ENCODE data around the gene RHOT1.
"Not testable (repeated sequence)": the region's sequence is repeated elsewhere in the genome, so short reads cannot be mapped to it uniquely, and the experiment has no call there.

The RHOT1 gene

DNA sequence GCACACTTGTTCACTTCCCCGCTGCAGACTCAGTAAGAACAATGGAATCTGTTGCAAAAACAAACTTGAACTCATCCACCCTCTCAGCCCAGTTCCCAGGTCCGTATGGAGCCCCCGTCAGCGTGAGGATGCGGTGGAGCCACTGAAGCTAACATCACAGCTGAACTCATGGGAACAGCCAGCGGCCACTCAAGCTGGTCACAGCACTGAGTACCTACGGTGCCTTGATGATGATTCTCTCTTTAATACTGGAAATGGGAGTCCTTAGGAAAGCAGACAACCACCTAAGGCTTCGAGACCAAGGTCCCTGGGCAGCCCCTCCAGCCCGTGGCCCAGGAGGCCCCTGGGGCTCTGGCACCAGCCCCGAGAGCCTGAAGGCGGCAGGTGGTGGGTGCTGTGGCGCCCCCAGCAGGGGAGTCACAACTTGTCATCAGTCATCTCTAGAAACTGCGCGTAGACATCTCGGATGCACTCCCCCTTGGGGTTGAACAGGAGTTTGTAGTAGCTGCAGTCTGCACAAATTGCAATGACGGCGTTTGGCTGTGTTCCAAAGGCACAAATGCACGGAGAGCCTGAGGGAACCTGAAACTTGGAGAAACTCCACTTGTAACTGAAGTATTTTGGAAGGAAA lies 31.0 kb upstream of the RHOT1 start:
- no peaks in the 10 kb centered on the region for H3K9me3 ChIP-seq (ENCODE audit: control insufficient read depth, insufficient read depth, low read length)
- no peak overlapping the region for H3K9ac ChIP-seq (ENCODE audit: low read depth, low read length)
- H3K4me3 ChIP-seq (ENCODE audit: low read depth, low read length) = no peak overlapping the region
- H3K4me1 ChIP-seq (ENCODE audit: control insufficient read depth, insufficient read depth, low read length) = peaks cover 6% of the 10 kb centered on the region
- H3K36me3 ChIP-seq (ENCODE audit: control insufficient read depth, insufficient read depth, low read length) = no peaks in the 10 kb centered on the region
- H3K27me3 ChIP-seq (ENCODE audit: control insufficient read depth, insufficient read depth, low read length) = no peaks in the 10 kb centered on the region

DNA sequence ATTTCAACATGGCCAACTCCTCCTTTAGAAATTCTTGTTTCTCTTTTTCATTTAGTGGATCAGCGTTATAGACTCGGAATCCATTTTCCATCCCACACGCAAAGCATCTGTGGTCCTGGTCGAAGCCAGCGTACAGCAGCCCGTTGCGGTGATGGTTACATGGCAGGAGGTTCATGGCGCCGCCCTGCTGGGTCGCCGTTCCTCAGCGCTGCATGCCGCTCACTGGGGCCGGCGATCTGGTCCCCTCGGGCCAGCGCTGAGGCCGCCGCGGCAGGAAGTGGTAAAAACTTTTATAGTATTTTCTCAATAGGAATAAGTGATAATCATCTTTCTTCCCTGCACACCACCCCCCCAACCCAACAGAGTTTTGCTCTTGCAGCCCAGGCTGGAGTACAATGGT lies 29.9 kb upstream of the RHOT1 start:
- H3K27me3 ChIP-seq (ENCODE audit: control insufficient read depth, insufficient read depth, low read length) = no peaks in the 10 kb centered on the region
- H3K4me1 ChIP-seq (ENCODE audit: control insufficient read depth, insufficient read depth, low read length) = peaks cover 6% of the 10 kb centered on the region
- no peaks in the 10 kb centered on the region for H3K36me3 ChIP-seq (ENCODE audit: control insufficient read depth, insufficient read depth, low read length)
- H3K4me3 ChIP-seq (ENCODE audit: low read depth, low read length) = no peak overlapping the region
- no peaks in the 10 kb centered on the region for H3K9me3 ChIP-seq (ENCODE audit: control insufficient read depth, insufficient read depth, low read length)
- H3K9ac ChIP-seq (ENCODE audit: low read depth, low read length) = no peak overlapping the region

DNA sequence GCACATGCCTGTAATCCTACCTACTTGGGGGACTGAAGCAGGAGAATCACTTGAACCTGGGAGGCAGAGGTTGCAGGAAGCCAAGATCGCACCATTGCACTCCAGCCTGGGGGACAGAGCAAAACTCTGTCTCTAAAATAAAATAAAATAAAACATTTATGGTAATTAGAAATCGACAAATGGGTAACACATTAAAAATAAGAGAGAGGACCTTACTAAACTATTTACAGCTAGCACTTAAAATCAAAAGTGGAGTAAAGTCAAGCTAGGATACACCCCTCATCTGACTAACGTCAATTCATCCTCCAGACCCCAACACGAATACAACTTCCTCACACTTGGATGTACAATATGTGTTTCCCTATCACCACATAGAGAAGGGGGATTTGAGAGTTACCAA lies 27.8 kb upstream of the RHOT1 start:
- H3K9me3 ChIP-seq (ENCODE audit: control insufficient read depth, insufficient read depth, low read length) = no peaks in the 10 kb centered on the region
- H3K36me3 ChIP-seq (ENCODE audit: control insufficient read depth, insufficient read depth, low read length) = no peaks in the 10 kb centered on the region
- H3K4me3 ChIP-seq (ENCODE audit: low read depth, low read length) = no peak overlapping the region
- H3K9ac ChIP-seq (ENCODE audit: low read depth, low read length) = no peak overlapping the region
- no peaks in the 10 kb centered on the region for H3K27me3 ChIP-seq (ENCODE audit: control insufficient read depth, insufficient read depth, low read length)
- H3K4me1 ChIP-seq (ENCODE audit: control insufficient read depth, insufficient read depth, low read length) = peaks cover 6% of the 10 kb centered on the region

DNA sequence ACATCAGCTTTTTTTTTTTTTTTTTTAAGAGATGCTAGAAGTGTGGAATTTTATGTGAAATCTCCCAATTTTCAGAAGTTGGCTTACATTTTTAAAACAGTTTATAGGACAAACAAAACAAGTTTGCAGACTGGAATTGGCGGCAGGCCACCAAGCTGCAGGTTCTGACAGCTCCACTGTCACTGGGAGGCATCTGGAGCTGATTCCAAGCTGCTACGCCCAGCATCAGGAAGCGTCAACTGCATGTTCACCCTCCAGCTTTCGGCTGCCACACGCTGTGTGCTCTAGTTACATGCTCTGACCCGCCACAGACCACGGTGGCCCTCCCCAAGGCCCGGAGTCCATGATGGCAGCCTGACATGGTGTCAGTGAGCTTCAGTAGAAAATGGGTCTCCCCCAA lies 26.8 kb upstream of the RHOT1 start:
- H3K36me3 ChIP-seq (ENCODE audit: control insufficient read depth, insufficient read depth, low read length); H3K9me3 ChIP-seq (ENCODE audit: control insufficient read depth, insufficient read depth, low read length); H3K4me1 ChIP-seq (ENCODE audit: control insufficient read depth, insufficient read depth, low read length); H3K9ac ChIP-seq (ENCODE audit: low read depth, low read length); H3K27me3 ChIP-seq (ENCODE audit: control insufficient read depth, insufficient read depth, low read length); H3K4me3 ChIP-seq (ENCODE audit: low read depth, low read length): not testable (repeated sequence)

DNA sequence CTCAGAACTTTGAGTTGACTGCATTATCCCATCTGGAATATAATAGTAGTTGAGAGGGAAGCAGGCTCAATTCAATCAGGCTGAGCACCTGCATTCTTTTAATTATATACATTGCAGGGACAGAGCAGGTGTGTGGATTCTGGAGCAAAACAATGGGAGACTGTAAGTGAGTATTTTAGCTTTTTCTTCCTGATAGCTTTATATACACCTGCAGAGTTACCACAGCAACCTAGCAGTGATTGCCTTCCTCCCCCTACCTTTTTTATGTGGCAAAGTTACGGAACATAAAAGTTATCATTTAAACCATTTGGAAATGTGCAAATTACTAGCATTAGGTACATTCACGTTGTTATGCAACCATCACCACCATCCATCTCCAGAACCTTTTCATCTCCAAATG lies 25.4 kb upstream of the RHOT1 start:
- no peak overlapping the region for H3K4me3 ChIP-seq (ENCODE audit: low read depth, low read length)
- no peaks in the 10 kb centered on the region for H3K9me3 ChIP-seq (ENCODE audit: control insufficient read depth, insufficient read depth, low read length)
- no peaks in the 10 kb centered on the region for H3K27me3 ChIP-seq (ENCODE audit: control insufficient read depth, insufficient read depth, low read length)
- H3K36me3 ChIP-seq (ENCODE audit: control insufficient read depth, insufficient read depth, low read length) = no peaks in the 10 kb centered on the region
- H3K9ac ChIP-seq (ENCODE audit: low read depth, low read length) = no peak overlapping the region
- H3K4me1 ChIP-seq (ENCODE audit: control insufficient read depth, insufficient read depth, low read length) = peaks cover 2% of the 10 kb centered on the region

DNA sequence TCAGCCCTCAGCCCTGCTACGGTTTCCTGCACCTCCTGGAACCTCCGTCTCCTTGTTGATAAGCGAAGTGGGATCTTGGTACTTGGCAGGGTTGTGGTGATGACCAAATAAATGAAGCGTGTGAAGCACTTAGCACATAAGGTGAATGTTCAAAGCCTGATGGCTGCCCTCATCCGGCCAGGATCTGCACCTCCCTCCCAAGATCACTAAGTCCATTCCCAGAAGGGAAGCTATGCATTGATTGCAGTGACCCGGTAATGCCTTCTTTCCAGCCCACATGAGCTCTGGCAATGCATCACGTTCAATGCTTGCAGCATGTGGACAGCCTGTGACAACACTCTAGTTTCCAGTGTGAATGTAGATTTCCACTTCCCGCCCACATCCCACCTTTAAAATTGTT lies 24.9 kb upstream of the RHOT1 start:
- H3K36me3 ChIP-seq (ENCODE audit: control insufficient read depth, insufficient read depth, low read length) = no peaks in the 10 kb centered on the region
- H3K27me3 ChIP-seq (ENCODE audit: control insufficient read depth, insufficient read depth, low read length) = no peaks in the 10 kb centered on the region
- no peaks in the 10 kb centered on the region for H3K4me1 ChIP-seq (ENCODE audit: control insufficient read depth, insufficient read depth, low read length)
- no peak overlapping the region for H3K4me3 ChIP-seq (ENCODE audit: low read depth, low read length)
- H3K9ac ChIP-seq (ENCODE audit: low read depth, low read length) = no peak overlapping the region
- no peaks in the 10 kb centered on the region for H3K9me3 ChIP-seq (ENCODE audit: control insufficient read depth, insufficient read depth, low read length)

DNA sequence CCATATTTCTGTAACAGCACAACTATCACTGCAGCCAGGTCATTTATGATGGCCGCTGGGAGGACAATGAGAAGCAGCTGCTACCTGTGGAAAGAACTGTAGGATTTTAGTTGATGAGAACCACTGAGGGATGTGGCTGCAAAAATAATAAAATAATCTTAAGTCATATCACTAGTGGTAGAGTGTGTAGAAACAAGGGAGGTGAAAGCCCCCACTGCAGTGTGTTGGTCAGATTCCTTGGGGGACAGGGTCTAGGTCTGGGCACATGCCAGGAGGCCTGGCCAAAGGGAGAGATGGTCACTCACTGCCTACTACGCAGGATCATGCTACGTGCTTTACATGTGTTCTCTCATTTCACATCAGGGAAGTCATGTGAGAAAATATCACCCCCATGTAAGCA lies 24.2 kb upstream of the RHOT1 start:
- not testable (repeated sequence) for H3K4me1 ChIP-seq (ENCODE audit: control insufficient read depth, insufficient read depth, low read length); H3K9me3 ChIP-seq (ENCODE audit: control insufficient read depth, insufficient read depth, low read length); H3K27me3 ChIP-seq (ENCODE audit: control insufficient read depth, insufficient read depth, low read length); H3K4me3 ChIP-seq (ENCODE audit: low read depth, low read length); H3K36me3 ChIP-seq (ENCODE audit: control insufficient read depth, insufficient read depth, low read length); H3K9ac ChIP-seq (ENCODE audit: low read depth, low read length)

DNA sequence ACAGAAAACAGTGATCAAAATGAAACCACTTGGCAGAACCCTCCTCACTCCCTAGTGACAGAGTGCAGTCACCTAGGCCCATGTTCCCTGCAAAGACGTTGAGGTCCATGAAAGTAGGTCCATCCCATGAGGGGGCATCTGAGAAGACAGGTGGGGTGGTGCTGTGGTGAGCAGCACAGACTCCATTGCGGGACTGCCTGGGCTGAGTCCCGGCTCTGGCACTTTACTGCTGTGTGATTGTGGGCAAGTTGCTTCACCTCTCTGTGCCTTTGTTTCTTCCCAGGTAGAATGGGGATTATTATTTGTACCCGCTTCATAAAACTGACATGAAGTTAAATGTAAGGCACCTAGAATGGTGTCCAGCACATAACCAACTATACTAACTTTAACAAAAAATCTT lies 23.5 kb upstream of the RHOT1 start:
- no peak overlapping the region for H3K9ac ChIP-seq (ENCODE audit: low read depth, low read length)
- no peaks in the 10 kb centered on the region for H3K4me1 ChIP-seq (ENCODE audit: control insufficient read depth, insufficient read depth, low read length)
- no peak overlapping the region for H3K4me3 ChIP-seq (ENCODE audit: low read depth, low read length)
- H3K27me3 ChIP-seq (ENCODE audit: control insufficient read depth, insufficient read depth, low read length) = no peaks in the 10 kb centered on the region
- no peaks in the 10 kb centered on the region for H3K36me3 ChIP-seq (ENCODE audit: control insufficient read depth, insufficient read depth, low read length)
- H3K9me3 ChIP-seq (ENCODE audit: control insufficient read depth, insufficient read depth, low read length) = no peaks in the 10 kb centered on the region

DNA sequence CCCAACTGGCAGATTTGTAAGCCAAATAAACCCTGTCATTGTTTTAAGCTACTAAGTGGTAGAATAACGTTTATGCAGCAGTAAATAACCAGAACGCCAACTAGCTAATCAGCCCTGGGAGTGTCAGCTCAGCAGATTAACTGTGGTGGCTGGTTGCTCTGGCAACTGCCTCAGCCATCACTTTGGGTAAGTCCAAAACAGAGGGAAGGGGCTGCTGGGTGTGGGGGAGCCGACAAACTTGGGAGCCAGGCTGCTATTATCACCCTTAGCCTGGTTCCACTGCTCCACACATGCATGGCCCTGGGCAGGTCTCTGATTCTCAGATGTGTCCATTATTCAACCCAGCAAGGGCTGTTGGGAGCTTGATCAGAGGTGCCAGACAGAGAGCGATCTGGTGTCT lies 22.2 kb upstream of the RHOT1 start:
- no peak overlapping the region for H3K9ac ChIP-seq (ENCODE audit: low read depth, low read length)

DNA sequence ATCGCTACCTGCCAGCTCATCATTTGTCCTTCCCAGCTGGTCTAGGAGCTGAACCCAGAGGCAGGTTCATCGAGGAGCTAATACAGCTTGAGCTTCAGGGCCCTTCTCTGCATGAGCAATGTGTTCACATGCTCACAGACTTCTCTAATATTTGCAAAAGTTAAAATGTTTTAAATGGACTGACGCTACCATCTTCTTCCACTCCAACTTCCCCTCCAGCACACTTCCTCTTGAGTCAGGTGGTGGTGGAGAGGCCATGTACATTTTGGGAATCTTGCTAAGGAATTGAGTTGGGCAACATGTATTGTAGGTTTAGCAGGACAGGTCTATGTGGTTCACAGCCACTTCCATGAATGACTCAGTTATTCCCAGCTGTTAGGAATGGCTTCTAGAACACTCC lies 21.6 kb upstream of the RHOT1 start:
- H3K9me3 ChIP-seq (ENCODE audit: control insufficient read depth, insufficient read depth, low read length) = no peaks in the 10 kb centered on the region
- no peaks in the 10 kb centered on the region for H3K4me1 ChIP-seq (ENCODE audit: control insufficient read depth, insufficient read depth, low read length)
- H3K36me3 ChIP-seq (ENCODE audit: control insufficient read depth, insufficient read depth, low read length) = no peaks in the 10 kb centered on the region
- H3K4me3 ChIP-seq (ENCODE audit: low read depth, low read length) = no peak overlapping the region
- H3K9ac ChIP-seq (ENCODE audit: low read depth, low read length) = no peak overlapping the region
- H3K27me3 ChIP-seq (ENCODE audit: control insufficient read depth, insufficient read depth, low read length) = no peaks in the 10 kb centered on the region

More for the DNA sequence above, 22.2 kb upstream of the RHOT1 start:
- no peaks in the 10 kb centered on the region for H3K36me3 ChIP-seq (ENCODE audit: control insufficient read depth, insufficient read depth, low read length)
- no peaks in the 10 kb centered on the region for H3K27me3 ChIP-seq (ENCODE audit: control insufficient read depth, insufficient read depth, low read length)
- H3K9me3 ChIP-seq (ENCODE audit: control insufficient read depth, insufficient read depth, low read length) = no peaks in the 10 kb centered on the region
- H3K4me3 ChIP-seq (ENCODE audit: low read depth, low read length) = no peak overlapping the region
- H3K4me1 ChIP-seq (ENCODE audit: control insufficient read depth, insufficient read depth, low read length) = no peaks in the 10 kb centered on the region

DNA sequence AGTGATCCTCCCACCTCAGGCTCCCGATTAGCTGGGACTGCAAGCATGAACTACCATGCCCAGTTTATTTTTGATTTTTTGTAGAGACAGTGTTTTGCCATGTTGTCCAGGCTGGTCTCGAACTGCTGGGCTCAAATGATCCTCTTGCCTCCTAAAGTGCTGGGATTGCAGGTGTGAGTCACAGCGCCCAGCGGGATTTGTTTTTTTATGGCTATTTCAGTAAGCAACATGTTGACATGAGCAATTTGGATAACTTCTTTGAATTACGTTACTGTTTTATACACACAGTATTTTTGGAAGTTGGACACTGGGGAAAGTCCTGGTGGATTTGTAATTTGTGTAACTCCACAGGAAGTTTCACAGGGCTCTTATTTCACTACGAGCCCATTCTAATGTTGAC lies 18.5 kb upstream of the RHOT1 start:
- no peaks in the 10 kb centered on the region for H3K9me3 ChIP-seq (ENCODE audit: control insufficient read depth, insufficient read depth, low read length)
- H3K4me3 ChIP-seq (ENCODE audit: low read depth, low read length) = no peak overlapping the region
- no peak overlapping the region for H3K9ac ChIP-seq (ENCODE audit: low read depth, low read length)
- no peaks in the 10 kb centered on the region for H3K4me1 ChIP-seq (ENCODE audit: control insufficient read depth, insufficient read depth, low read length)
- no peaks in the 10 kb centered on the region for H3K27me3 ChIP-seq (ENCODE audit: control insufficient read depth, insufficient read depth, low read length)
- no peaks in the 10 kb centered on the region for H3K36me3 ChIP-seq (ENCODE audit: control insufficient read depth, insufficient read depth, low read length)

DNA sequence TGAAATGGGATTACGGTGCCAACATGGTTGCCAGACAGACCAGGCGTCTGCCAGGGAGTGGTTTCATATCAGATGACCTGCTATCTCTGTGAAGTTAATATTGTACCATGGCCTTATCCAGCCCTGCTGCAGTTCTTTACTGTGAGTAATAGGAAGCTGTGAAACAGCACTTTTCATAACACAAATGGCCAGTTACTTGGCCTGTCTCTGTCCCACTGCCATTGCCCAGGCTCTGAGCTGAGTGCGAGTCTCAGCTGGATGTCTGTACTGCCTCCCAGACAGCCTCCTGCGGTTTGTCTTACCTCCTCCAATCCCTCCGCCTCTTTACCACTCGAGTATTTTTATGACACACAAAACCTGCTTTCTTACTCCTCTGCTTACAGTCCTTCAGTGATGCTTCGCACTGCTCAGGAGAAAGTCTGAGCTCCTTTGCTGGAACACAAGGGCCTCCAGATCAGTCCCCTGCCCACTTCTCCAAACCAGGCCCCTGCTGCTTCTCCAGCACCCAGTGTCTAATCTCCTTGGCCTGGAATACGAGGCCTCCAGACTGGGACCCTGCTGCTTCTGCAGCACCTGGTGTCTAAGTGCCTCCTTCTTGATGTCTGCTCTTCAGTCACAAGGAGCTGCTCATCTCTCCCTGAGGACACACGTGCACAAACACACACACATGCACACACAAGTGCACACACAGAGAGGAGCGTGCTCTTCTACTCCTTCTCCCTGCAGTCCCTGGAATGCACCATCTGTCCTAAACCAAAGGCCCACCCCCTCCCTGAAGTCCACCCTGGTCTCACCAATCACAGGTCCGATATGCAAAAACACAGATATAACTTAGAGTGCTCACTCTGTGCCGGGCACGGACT lies 17.1 kb upstream of the RHOT1 start:
- H3K36me3 ChIP-seq (ENCODE audit: control insufficient read depth, insufficient read depth, low read length) = no peaks in the 10 kb centered on the region
- peaks cover 3% of the 10 kb centered on the region for H3K4me1 ChIP-seq (ENCODE audit: control insufficient read depth, insufficient read depth, low read length)
- H3K27me3 ChIP-seq (ENCODE audit: control insufficient read depth, insufficient read depth, low read length) = no peaks in the 10 kb centered on the region
- no peaks in the 10 kb centered on the region for H3K9me3 ChIP-seq (ENCODE audit: control insufficient read depth, insufficient read depth, low read length)
- no peak overlapping the region for H3K9ac ChIP-seq (ENCODE audit: low read depth, low read length)
- no peak overlapping the region for H3K4me3 ChIP-seq (ENCODE audit: low read depth, low read length)
